Measurements from ENCODE around the gene SLC24A4.

The SLC24A4 gene

GRCh38 chr14:92506231-92506630 lies 183.3 kb downstream of the SLC24A4 start:
- ATAC-seq (no peak), DNase-seq (ENCODE audit: low spot score in 2 of 2) (no peak)
- Mint-ChIP-seq H3K36me3 (no peaks in the 10 kb centered on the region), H3K27ac (no peak overlapping the region), H3K4me1 (peaks cover 36% of the 10 kb centered on the region), H3K4me3 (no peak overlapping the region), H3K9me3 (no peaks in the 10 kb centered on the region)

GRCh38 chr14:92507174-92507768 lies 184.3 kb downstream of the SLC24A4 start:
- H3K4me1 Mint-ChIP-seq, result peaks cover 46% of the 10 kb centered on the region
- no peaks in the 10 kb centered on the region for H3K36me3 Mint-ChIP-seq
- no peak for DNase-seq (ENCODE audit: low spot score in 2 of 2)
- H3K9me3 Mint-ChIP-seq, result no peaks in the 10 kb centered on the region
- no peak overlapping the region for H3K27ac Mint-ChIP-seq
- no peak for ATAC-seq
- H3K4me3 Mint-ChIP-seq, result no peak overlapping the region

- no peaks in the 10 kb centered on the region for H3K36me3 Mint-ChIP-seq
- DNase-seq (ENCODE audit: low spot score in 2 of 2), result no peak
- ATAC-seq, result no peak
- peak overlapping the region; percentile 6 for H3K27ac Mint-ChIP-seq
- H3K9me3 Mint-ChIP-seq, result no peaks in the 10 kb centered on the region
- no peak overlapping the region for H3K4me3 Mint-ChIP-seq
- peaks cover 37% of the 10 kb centered on the region for H3K4me1 Mint-ChIP-seq
Observed at GRCh38 chr14:92510972-92511371, 188.0 kb downstream of the SLC24A4 start.

GRCh38 chr14:92511453-92512238 lies 188.7 kb downstream of the SLC24A4 start:
- no peaks in the 10 kb centered on the region for H3K9me3 Mint-ChIP-seq
- ATAC-seq (no peak), DNase-seq (ENCODE audit: low spot score in 2 of 2) (no peak)
- peak overlapping the region; percentile 97 for H3K27ac Mint-ChIP-seq
- peaks cover 42% of the 10 kb centered on the region for H3K4me1 Mint-ChIP-seq
- H3K36me3 Mint-ChIP-seq, result peaks cover under 1% of the 10 kb centered on the region
- H3K4me3 Mint-ChIP-seq, result peak overlapping the region; percentile 75

- Mint-ChIP-seq H3K9me3 (no peaks in the 10 kb centered on the region), H3K4me1 (peaks cover 46% of the 10 kb centered on the region), H3K36me3 (peaks cover 6% of the 10 kb centered on the region), H3K27ac (peak overlapping the region; percentile 97), H3K4me3 (peak overlapping the region; percentile 75)
- DNase-seq (ENCODE audit: low spot score in 2 of 2), result no peak
- ATAC-seq, result no peak
Observed at GRCh38 chr14:92512807-92513203, 189.8 kb downstream of the SLC24A4 start.

- Mint-ChIP-seq H3K4me3 (peak within 1 kb of the TSS; percentile 75), H3K4me1 (peaks cover 52% of the 10 kb centered on the region)
Observed at GRCh38 chr14:92513204-92513965, 190.4 kb downstream of the SLC24A4 start, which contains the start of gene RIN3. TSS of gene RIN3 (plus strand) at chr14:92513781. CDS start at chr14:92513933, 152 bp downstream.

GRCh38 chr14:92513966-92514843 lies 191.2 kb downstream of the SLC24A4 start:
- ATAC-seq, result peak; percentile 58
- Mint-ChIP-seq H3K4me3 (peak overlapping the region; percentile 75), H3K4me1 (peaks cover 60% of the 10 kb centered on the region), H3K27ac (peak overlapping the region; percentile 97), H3K36me3 (peaks cover 6% of the 10 kb centered on the region), H3K9me3 (no peaks in the 10 kb centered on the region)
- peak in 1 of 2 donors; percentile 26 for DNase-seq (ENCODE audit: low spot score in 2 of 2)

More at GRCh38 chr14:92513204-92513965, 190.4 kb downstream of the SLC24A4 start, which contains the start of gene RIN3:
- no peaks in the 10 kb centered on the region for H3K9me3 Mint-ChIP-seq
- ATAC-seq, result peak; percentile 75
- peak within 1 kb of the TSS; percentile 97 for H3K27ac Mint-ChIP-seq
- peak; percentile 47 to 76 for DNase-seq (ENCODE audit: low spot score in 2 of 2)
- peaks cover 6% of the 10 kb centered on the region for H3K36me3 Mint-ChIP-seq

GRCh38 chr14:92514844-92515514 lies 192.0 kb downstream of the SLC24A4 start:
- Mint-ChIP-seq H3K27ac (peak overlapping the region; percentile 97), H3K9me3 (no peaks in the 10 kb centered on the region), H3K4me3 (peak overlapping the region; percentile 75), H3K4me1 (peaks cover 68% of the 10 kb centered on the region), H3K36me3 (peaks cover 9% of the 10 kb centered on the region)
- DNase-seq (ENCODE audit: low spot score in 2 of 2) (no peak), ATAC-seq (no peak)

GRCh38 chr14:92515546-92516343 lies 192.8 kb downstream of the SLC24A4 start:
- Mint-ChIP-seq H3K36me3 (peaks cover 15% of the 10 kb centered on the region), H3K4me1 (peaks cover 74% of the 10 kb centered on the region), H3K4me3 (peak overlapping the region; percentile 75), H3K9me3 (peaks cover under 1% of the 10 kb centered on the region), H3K27ac (peak overlapping the region; percentile 97)
- DNase-seq (ENCODE audit: low spot score in 2 of 2) (no peak), ATAC-seq (no peak)

- Mint-ChIP-seq H3K4me1 (peaks cover 74% of the 10 kb centered on the region), H3K36me3 (peaks cover 22% of the 10 kb centered on the region), H3K9me3 (peaks cover 5% of the 10 kb centered on the region), H3K27ac (peak overlapping the region; percentile 97), H3K4me3 (peak overlapping the region; percentile 75)
- ATAC-seq (no peak), DNase-seq (ENCODE audit: low spot score in 2 of 2) (no peak)
Observed at GRCh38 chr14:92516344-92516965, 193.5 kb downstream of the SLC24A4 start.

GRCh38 chr14:92516966-92517506 lies 194.1 kb downstream of the SLC24A4 start:
- no peak for DNase-seq (ENCODE audit: low spot score in 2 of 2)
- peaks cover 5% of the 10 kb centered on the region for H3K9me3 Mint-ChIP-seq
- peaks cover 74% of the 10 kb centered on the region for H3K4me1 Mint-ChIP-seq
- peak overlapping the region; percentile 75 for H3K4me3 Mint-ChIP-seq
- H3K27ac Mint-ChIP-seq, result peak overlapping the region; percentile 97
- peaks cover 25% of the 10 kb centered on the region for H3K36me3 Mint-ChIP-seq
- ATAC-seq, result peak; percentile 57

- DNase-seq (ENCODE audit: low spot score in 2 of 2) (no peak), ATAC-seq (no peak)
- Mint-ChIP-seq H3K4me1 (peaks cover 67% of the 10 kb centered on the region), H3K27ac (peak overlapping the region; percentile 97), H3K4me3 (peak overlapping the region; percentile 75), H3K9me3 (peaks cover 5% of the 10 kb centered on the region), H3K36me3 (peaks cover 25% of the 10 kb centered on the region)
Observed at GRCh38 chr14:92517761-92518160, 194.8 kb downstream of the SLC24A4 start.
